ENCODE measurements around the gene LSM3.

The LSM3 gene

GRCh38 chr3:14238356-14238755 lies 59.7 kb downstream of the LSM3 start:
- no peak for DNase-seq

- DNase-seq: no peak
Measured at GRCh38 chr3:14238930-14239329, 60.3 kb downstream of the LSM3 start.

GRCh38 chr3:14239940-14240339 lies 61.3 kb downstream of the LSM3 start:
- DNase-seq: no peak

- DNase-seq: no peak
Measured at GRCh38 chr3:14240366-14240765, 61.7 kb downstream of the LSM3 start.

GRCh38 chr3:14241716-14242115 lies 63.1 kb downstream of the LSM3 start:
- no peak for DNase-seq

- no peak for DNase-seq
Measured at GRCh38 chr3:14242490-14243311, 64.1 kb downstream of the LSM3 start.

GRCh38 chr3:14243782-14244181 lies 65.2 kb downstream of the LSM3 start:
- no peak for DNase-seq

GRCh38 chr3:14244521-14245247 lies 66.1 kb downstream of the LSM3 start:
- no peak for DNase-seq

- no peak for DNase-seq
Measured at GRCh38 chr3:14245248-14245639, 66.6 kb downstream of the LSM3 start.

GRCh38 chr3:14245822-14246221 lies 67.2 kb downstream of the LSM3 start:
- no peak for DNase-seq

- DNase-seq: no peak
Measured at GRCh38 chr3:14246414-14246813, 67.8 kb downstream of the LSM3 start.

GRCh38 chr3:14248477-14248848 lies 69.8 kb downstream of the LSM3 start:
- no peak for DNase-seq

GRCh38 chr3:14248849-14249523 lies 70.4 kb downstream of the LSM3 start:
- DNase-seq: peak in 29 of 56 donors; percentile 4 to 65 (median 33)
